CD4-positive, alpha-beta T cell treated with Interleukin-6 for 4 hours (primary cell): ENCODE measurements around the gene CREBBP.
A peak's percentile ranks its signal among the peaks of the same experiment; 100 is the strongest.
"Not testable (repeated sequence)": the region's sequence is repeated elsewhere in the genome, so short reads cannot be mapped to it uniquely, and the experiment has no call there.

ENCODE experiments used
- DNase-seq: peaks from one replicate; pipeline ENCODE4 v3.0.0-alpha.2; 2020; ENCODE audit warnings: mixed read lengths

The CREBBP gene

GRCh38 chr16:3880623-3881498 is at the start of gene CREBBP:
Gene CREBBP (minus strand): TSS chr16:3880713. CDS start chr16:3879916, 797 bp downstream.
- DNase-seq = peak; percentile 87

- DNase-seq = not testable (repeated sequence)
These were observed 46.6 kb upstream of the CREBBP start for GRCh38 chr16:3927147-3927546.

- DNase-seq = no peak
These were observed 44.2 kb upstream of the CREBBP start for GRCh38 chr16:3924763-3925162.

- DNase-seq = no peak
These were observed 41.7 kb upstream of the CREBBP start for GRCh38 chr16:3922241-3922640.

GRCh38 chr16:3920206-3920605 is 39.7 kb upstream of the CREBBP start:
- DNase-seq = no peak

GRCh38 chr16:3919413-3919812 is 38.9 kb upstream of the CREBBP start:
- DNase-seq = no peak

- DNase-seq = no peak
These were observed 35.1 kb upstream of the CREBBP start for GRCh38 chr16:3915426-3916260.

GRCh38 chr16:3912897-3913296 is 32.4 kb upstream of the CREBBP start:
- DNase-seq = no peak

- no peak for DNase-seq
These were observed 31.9 kb upstream of the CREBBP start for GRCh38 chr16:3912373-3912772.

- DNase-seq = not testable (repeated sequence)
These were observed 31.2 kb upstream of the CREBBP start for GRCh38 chr16:3911741-3912140.

GRCh38 chr16:3909791-3910583 is 29.5 kb upstream of the CREBBP start:
- no peak for DNase-seq

- no peak for DNase-seq
These were observed 28.5 kb upstream of the CREBBP start for GRCh38 chr16:3908951-3909437.

GRCh38 chr16:3907586-3907985 is 27.1 kb upstream of the CREBBP start:
- no peak for DNase-seq

GRCh38 chr16:3906363-3906762 is 25.9 kb upstream of the CREBBP start:
- no peak for DNase-seq

GRCh38 chr16:3904875-3905274 is 24.4 kb upstream of the CREBBP start:
- no peak for DNase-seq

- no peak for DNase-seq
These were observed 9.6 kb upstream of the CREBBP start for GRCh38 chr16:3890091-3890490.

- no peak for DNase-seq
These were observed 8.5 kb upstream of the CREBBP start for GRCh38 chr16:3889059-3889458.

GRCh38 chr16:3885999-3886398 is 5.5 kb upstream of the CREBBP start:
- not testable (repeated sequence) for DNase-seq

- DNase-seq = no peak
These were observed 3.9 kb upstream of the CREBBP start for GRCh38 chr16:3884398-3884797.

GRCh38 chr16:3882531-3882930 is 2.0 kb upstream of the CREBBP start:
- no peak for DNase-seq

GRCh38 chr16:3881499-3881990 is 1.0 kb upstream of the CREBBP start:
- DNase-seq = no peak

- peak; percentile 80 for DNase-seq
These were observed 487 bp downstream of the CREBBP start for GRCh38 chr16:3879887-3880564.
